HEK293 (cell line): Measurements from ENCODE around the gene RANGAP1.

Experiments
- CTCF ChIA-PET: fragments of 350-600 bp; formaldehyde crosslinking; extraction: SDS; loops from one replicate; lab custom pipeline; 2021; ENCODE audit warnings: antibody characterized with exemption; lab: Yijun Ruan, JAX
- POLR2A ChIA-PET: fragments of 300-600 bp; formaldehyde crosslinking; extraction: SDS; loops from one replicate; lab custom pipeline; 2020; ENCODE audit warnings: antibody characterized with exemption, inconsistent platforms; lab: Yijun Ruan, JAX
- H3K27ac ChIP-seq: fragments of 200-500 bp; sonication (Bioruptor generic); 2 replicates; pipeline ENCODE4 v1.5.1; 2014; ENCODE audit warnings: low read depth, low read length, control low read depth, inconsistent platforms; ENCODE audit errors: extremely low read depth
- H3K36me3 ChIP-seq, 2 experiments: fragments of 200-500 bp in 1 of 2; sonication (Bioruptor generic) in 1 of 2; 1 replicate in 1 of 2; 2 replicates in 1 of 2; pipeline ENCODE4 v1.5.1; 2014 to 2017; ENCODE audit warnings: inconsistent platforms in 2 of 2, low read length in 2 of 2; ENCODE audit not compliant: control insufficient read depth in 2 of 2, insufficient read depth in 1 of 2
- H3K4me1 ChIP-seq: fragments of 200-500 bp; sonication (Bioruptor generic); 2 replicates; pipeline ENCODE4 v1.5.1; 2014; ENCODE audit warnings: mild to moderate bottlenecking, low read length, inconsistent platforms; ENCODE audit not compliant: control insufficient read depth, insufficient read depth
- H3K4me3 ChIP-seq: 2 replicates; pipeline ENCODE4 v1.5.1; 2011; ENCODE audit warnings: low read depth, mild to moderate bottlenecking, control low read depth, low read length, moderate library complexity
- H3K9me3 ChIP-seq: fragments of 200-500 bp; sonication (Bioruptor generic); 2 replicates; pipeline ENCODE4 v1.5.1; 2014; ENCODE audit warnings: low read depth, low read length, inconsistent platforms; ENCODE audit not compliant: control insufficient read depth, insufficient read depth
- GLIS1 ChIP-seq: fragments of 450-650 bp; formaldehyde crosslinking; IDR thresholded peaks from 2 replicates; pipeline ENCODE4 v1.5.1; 2016; ENCODE audit warnings: missing biosample characterization, missing genetic modification characterization
- SP3 ChIP-seq: fragments of 450-650 bp; formaldehyde crosslinking; IDR thresholded peaks from 2 replicates; pipeline ENCODE4 v1.5.1; 2016; ENCODE audit warnings: missing biosample characterization, missing genetic modification characterization
- ZFP37 ChIP-seq: fragments of 450-650 bp; formaldehyde crosslinking; IDR thresholded peaks from 2 replicates; pipeline ENCODE4 v1.5.1; 2016; ENCODE audit warnings: missing biosample characterization, missing genetic modification characterization
- ZFP69B ChIP-seq: fragments of 450-650 bp; formaldehyde crosslinking; IDR thresholded peaks from 2 replicates; pipeline ENCODE4 v1.5.1; 2016; ENCODE audit warnings: missing biosample characterization, missing genetic modification characterization
- ZNF121 ChIP-seq: fragments of 450-650 bp; formaldehyde crosslinking; IDR thresholded peaks from 2 replicates; pipeline ENCODE4 v1.5.1; 2016; ENCODE audit warnings: missing biosample characterization, missing genetic modification characterization
- ZNF155 ChIP-seq: fragments of 450-650 bp; formaldehyde crosslinking; IDR thresholded peaks from 2 replicates; pipeline ENCODE4 v1.5.1; 2016; ENCODE audit warnings: missing biosample characterization, missing genetic modification characterization
- ZNF19 ChIP-seq: fragments of 450-650 bp; formaldehyde crosslinking; IDR thresholded peaks from 2 replicates; pipeline ENCODE4; 2016; ENCODE audit warnings: missing biosample characterization, missing genetic modification characterization, low read depth
- ZNF239 ChIP-seq: fragments of 450-650 bp; formaldehyde crosslinking; IDR thresholded peaks from 2 replicates; pipeline ENCODE4 v1.5.1; 2016; ENCODE audit warnings: missing biosample characterization, missing genetic modification characterization
- ZNF670 ChIP-seq: fragments of 450-650 bp; formaldehyde crosslinking; IDR thresholded peaks from 2 replicates; pipeline ENCODE4 v1.5.1; 2016; ENCODE audit warnings: missing biosample characterization, missing genetic modification characterization, low read depth
- ZNF677 ChIP-seq: fragments of 450-650 bp; IDR thresholded peaks from 2 replicates; pipeline ENCODE4 v1.5.0; 2018; ENCODE audit warnings: missing biosample characterization, mild to moderate bottlenecking, missing genetic modification characterization, moderate library complexity
- ZNF785 ChIP-seq: fragments of 450-650 bp; formaldehyde crosslinking; IDR thresholded peaks from 2 replicates; pipeline ENCODE4 v1.5.1; 2016; ENCODE audit warnings: missing biosample characterization, missing genetic modification characterization
- ZNF843 ChIP-seq: fragments of 450-650 bp; formaldehyde crosslinking; IDR thresholded peaks from 2 replicates; pipeline ENCODE4 v1.5.1; 2016; ENCODE audit warnings: missing biosample characterization, missing genetic modification characterization
- ZXDB ChIP-seq: fragments of 450-650 bp; formaldehyde crosslinking; IDR thresholded peaks from 2 replicates; pipeline ENCODE4 v1.5.1; 2016; ENCODE audit warnings: missing biosample characterization, missing genetic modification characterization
- TF ChIP-seq, protein P1 (sequence below): sonication (generic); formaldehyde crosslinking; IDR thresholded peaks from 2 replicates; pipeline ENCODE4 v1.8.1; 2022; ENCODE audit warnings: mild to moderate bottlenecking, moderate library complexity, missing genetic modification reagents
- TF ChIP-seq, protein P2 (sequence below): fragments of 450-650 bp; formaldehyde crosslinking; IDR thresholded peaks from 2 replicates; pipeline ENCODE4 v1.5.1; 2016; ENCODE audit warnings: missing biosample characterization, missing genetic modification characterization
- TF ChIP-seq, protein P3 (sequence below): fragments of 450-650 bp; formaldehyde crosslinking; IDR thresholded peaks from 2 replicates; pipeline ENCODE4 v1.5.1; 2016; ENCODE audit warnings: missing biosample characterization, missing genetic modification characterization
- TF ChIP-seq, protein P4 (sequence below): fragments of 450-650 bp; formaldehyde crosslinking; IDR thresholded peaks from 2 replicates; pipeline ENCODE4 v1.5.1; 2016; ENCODE audit warnings: missing biosample characterization, missing genetic modification characterization
- TF ChIP-seq, protein P5 (sequence below): fragments of 450-650 bp; IDR thresholded peaks from 2 replicates; pipeline ENCODE4 v1.5.1; 2018; ENCODE audit warnings: missing biosample characterization, mild to moderate bottlenecking, missing genetic modification characterization
- TF ChIP-seq, protein P6 (sequence below): fragments of 450-650 bp; formaldehyde crosslinking; IDR thresholded peaks from 2 replicates; pipeline ENCODE4 v1.5.1; 2016; ENCODE audit warnings: missing biosample characterization, missing genetic modification characterization, borderline replicate concordance

The RANGAP1 gene

DNA sequence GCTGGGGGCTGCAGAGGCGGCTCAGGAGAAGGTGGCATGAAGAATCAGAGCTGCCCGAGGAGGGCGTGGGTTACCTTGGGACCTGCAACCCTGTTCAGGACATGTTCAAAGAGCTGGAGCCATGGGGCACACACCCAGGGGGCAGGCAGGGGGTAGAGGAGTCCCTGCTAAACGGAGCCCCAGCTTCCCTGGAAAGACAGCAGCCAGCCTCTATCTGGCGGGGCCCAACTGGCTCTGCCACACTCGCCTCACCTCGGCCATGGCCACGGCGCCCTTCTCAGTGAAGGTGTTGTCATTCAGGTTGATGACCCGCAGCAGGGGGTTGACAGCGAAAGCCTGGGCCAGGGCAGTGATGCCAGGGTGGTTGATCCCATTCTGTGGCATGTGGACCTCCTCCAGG lies 28.3 kb downstream of the RANGAP1 start:
- Histone ChIP-seq H3K4me1 (peaks cover 6% of the 10 kb centered on the region; the same call in 1 of the 2 replicates), H3K36me3 (peaks cover 75 to 99% of the 10 kb centered on the region in 2 experiments), H3K4me3 (no peak overlapping the region)
- TF ChIP-seq, protein P1, sequence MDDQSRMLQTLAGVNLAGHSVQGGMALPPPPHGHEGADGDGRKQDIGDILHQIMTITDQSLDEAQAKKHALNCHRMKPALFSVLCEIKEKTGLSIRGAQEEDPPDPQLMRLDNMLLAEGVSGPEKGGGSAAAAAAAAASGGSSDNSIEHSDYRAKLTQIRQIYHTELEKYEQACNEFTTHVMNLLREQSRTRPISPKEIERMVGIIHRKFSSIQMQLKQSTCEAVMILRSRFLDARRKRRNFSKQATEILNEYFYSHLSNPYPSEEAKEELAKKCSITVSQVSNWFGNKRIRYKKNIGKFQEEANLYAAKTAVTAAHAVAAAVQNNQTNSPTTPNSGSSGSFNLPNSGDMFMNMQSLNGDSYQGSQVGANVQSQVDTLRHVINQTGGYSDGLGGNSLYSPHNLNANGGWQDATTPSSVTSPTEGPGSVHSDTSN (CRISPR knock-in tag) = no peak
- no peak for TF ChIP-seq ZNF239 (tag by site-specific recombination)
- no peak for TF ChIP-seq ZNF19
- TF ChIP-seq SP3 (tag by site-specific recombination) = no peak
- TF ChIP-seq, protein P2, sequence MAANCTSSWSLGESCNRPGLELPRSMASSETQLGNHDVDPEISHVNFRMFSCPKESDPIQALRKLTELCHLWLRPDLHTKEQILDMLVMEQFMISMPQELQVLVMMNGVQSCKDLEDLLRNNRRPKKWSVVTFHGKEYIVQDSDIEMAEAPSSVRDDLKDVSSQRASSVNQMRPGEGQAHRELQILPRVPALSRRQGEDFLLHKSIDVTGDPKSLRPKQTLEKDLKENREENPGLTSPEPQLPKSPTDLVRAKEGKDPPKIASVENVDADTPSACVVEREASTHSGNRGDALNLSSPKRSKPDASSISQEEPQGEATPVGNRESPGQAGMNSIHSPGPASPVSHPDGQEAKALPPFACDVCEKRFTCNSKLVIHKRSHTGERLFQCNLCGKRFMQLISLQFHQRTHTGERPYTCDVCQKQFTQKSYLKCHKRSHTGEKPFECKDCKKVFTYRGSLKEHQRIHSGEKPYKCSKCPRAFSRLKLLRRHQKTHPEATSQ (tag by site-specific recombination) = no peak
- TF ChIP-seq ZNF843 (tag by site-specific recombination) = no peak
- TF ChIP-seq ZFP69B = no peak
- no peak for TF ChIP-seq ZNF155
- no peak for TF ChIP-seq ZXDB (tag by site-specific recombination)
- TF ChIP-seq, protein P3, sequence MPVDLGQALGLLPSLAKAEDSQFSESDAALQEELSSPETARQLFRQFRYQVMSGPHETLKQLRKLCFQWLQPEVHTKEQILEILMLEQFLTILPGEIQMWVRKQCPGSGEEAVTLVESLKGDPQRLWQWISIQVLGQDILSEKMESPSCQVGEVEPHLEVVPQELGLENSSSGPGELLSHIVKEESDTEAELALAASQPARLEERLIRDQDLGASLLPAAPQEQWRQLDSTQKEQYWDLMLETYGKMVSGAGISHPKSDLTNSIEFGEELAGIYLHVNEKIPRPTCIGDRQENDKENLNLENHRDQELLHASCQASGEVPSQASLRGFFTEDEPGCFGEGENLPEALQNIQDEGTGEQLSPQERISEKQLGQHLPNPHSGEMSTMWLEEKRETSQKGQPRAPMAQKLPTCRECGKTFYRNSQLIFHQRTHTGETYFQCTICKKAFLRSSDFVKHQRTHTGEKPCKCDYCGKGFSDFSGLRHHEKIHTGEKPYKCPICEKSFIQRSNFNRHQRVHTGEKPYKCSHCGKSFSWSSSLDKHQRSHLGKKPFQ (tag by site-specific recombination) = no peak
- no peak for TF ChIP-seq ZNF670 (tag by site-specific recombination)
- TF ChIP-seq ZFP37 (tag by site-specific recombination) = no peak
- no peak for TF ChIP-seq ZNF677
- TF ChIP-seq, protein P4, sequence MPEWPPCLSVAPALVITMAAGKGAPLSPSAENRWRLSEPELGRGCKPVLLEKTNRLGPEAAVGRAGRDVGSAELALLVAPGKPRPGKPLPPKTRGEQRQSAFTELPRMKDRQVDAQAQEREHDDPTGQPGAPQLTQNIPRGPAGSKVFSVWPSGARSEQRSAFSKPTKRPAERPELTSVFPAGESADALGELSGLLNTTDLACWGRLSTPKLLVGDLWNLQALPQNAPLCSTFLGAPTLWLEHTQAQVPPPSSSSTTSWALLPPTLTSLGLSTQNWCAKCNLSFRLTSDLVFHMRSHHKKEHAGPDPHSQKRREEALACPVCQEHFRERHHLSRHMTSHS = no peak
- no peak for TF ChIP-seq GLIS1
- no peak for TF ChIP-seq ZNF785
- TF ChIP-seq, protein P5, sequence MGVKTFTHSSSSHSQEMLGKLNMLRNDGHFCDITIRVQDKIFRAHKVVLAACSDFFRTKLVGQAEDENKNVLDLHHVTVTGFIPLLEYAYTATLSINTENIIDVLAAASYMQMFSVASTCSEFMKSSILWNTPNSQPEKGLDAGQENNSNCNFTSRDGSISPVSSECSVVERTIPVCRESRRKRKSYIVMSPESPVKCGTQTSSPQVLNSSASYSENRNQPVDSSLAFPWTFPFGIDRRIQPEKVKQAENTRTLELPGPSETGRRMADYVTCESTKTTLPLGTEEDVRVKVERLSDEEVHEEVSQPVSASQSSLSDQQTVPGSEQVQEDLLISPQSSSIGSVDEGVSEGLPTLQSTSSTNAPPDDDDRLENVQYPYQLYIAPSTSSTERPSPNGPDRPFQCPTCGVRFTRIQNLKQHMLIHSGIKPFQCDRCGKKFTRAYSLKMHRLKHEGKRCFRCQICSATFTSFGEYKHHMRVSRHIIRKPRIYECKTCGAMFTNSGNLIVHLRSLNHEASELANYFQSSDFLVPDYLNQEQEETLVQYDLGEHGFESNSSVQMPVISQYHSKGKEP (tag by site-specific recombination) = no peak
- TF ChIP-seq, protein P6, sequence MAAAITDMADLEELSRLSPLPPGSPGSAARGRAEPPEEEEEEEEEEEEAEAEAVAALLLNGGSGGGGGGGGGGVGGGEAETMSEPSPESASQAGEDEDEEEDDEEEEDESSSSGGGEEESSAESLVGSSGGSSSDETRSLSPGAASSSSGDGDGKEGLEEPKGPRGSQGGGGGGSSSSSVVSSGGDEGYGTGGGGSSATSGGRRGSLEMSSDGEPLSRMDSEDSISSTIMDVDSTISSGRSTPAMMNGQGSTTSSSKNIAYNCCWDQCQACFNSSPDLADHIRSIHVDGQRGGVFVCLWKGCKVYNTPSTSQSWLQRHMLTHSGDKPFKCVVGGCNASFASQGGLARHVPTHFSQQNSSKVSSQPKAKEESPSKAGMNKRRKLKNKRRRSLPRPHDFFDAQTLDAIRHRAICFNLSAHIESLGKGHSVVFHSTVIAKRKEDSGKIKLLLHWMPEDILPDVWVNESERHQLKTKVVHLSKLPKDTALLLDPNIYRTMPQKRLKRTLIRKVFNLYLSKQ (tag by site-specific recombination) = no peak
- no peak for TF ChIP-seq ZNF121 (tag by site-specific recombination)
- TF ChIP-seq, all 188 proteins: peak for 0
- Histone ChIP-seq H3K27ac (peak overlapping the region; percentile 47), H3K9me3 (no peaks in the 10 kb centered on the region)
- POLR2A ChIA-PET = interaction anchor here (0.9 to 2.0 kb wide), 4 partner anchors 12 to 60 kb away, joined by 3 to 5 read pairs (median 4); no protein-coding TSS in a partner anchor
- CTCF ChIA-PET = interaction anchor here (1.3 kb wide), 1 partner anchor 146 kb away, joined by 3 read pairs; no protein-coding TSS in a partner anchor
